HepG2 (cell line): ENCODE data around the gene TEX19. TPM values are rescaled to one million over a fixed set of nuclear protein-coding genes. Genes with fewer than 3 reads are reported as not detected.

Source experiments
- BRD4 ChIP-seq: sonication (generic); formaldehyde crosslinking; IDR thresholded peaks from 2 replicates; pipeline ENCODE4 v1.4.0; 2020; ENCODE audit warnings: missing genetic modification reagents
- CBX5 ChIP-seq: sonication (generic); formaldehyde crosslinking; IDR thresholded peaks from 2 replicates; pipeline ENCODE4 v1.4.0; 2020; ENCODE audit warnings: missing genetic modification reagents, borderline replicate concordance
- ETV6 ChIP-seq: sonication (generic); formaldehyde crosslinking; conservative IDR thresholded peaks from 2 replicates; pipeline ENCODE4 v1.4.0; 2020; ENCODE audit warnings: missing genetic modification reagents
- FIP1L1 ChIP-seq: fragments of 200-400 bp; formaldehyde crosslinking; IDR thresholded peaks from 2 replicates; pipeline ENCODE4 v1.6.1; 2018; ENCODE audit warnings: low read depth, mild to moderate bottlenecking, low read length, moderate library complexity, borderline replicate concordance; ENCODE audit not compliant: insufficient read depth
- FLYWCH1 ChIP-seq: sonication (generic); formaldehyde crosslinking; IDR thresholded peaks from 2 replicates; pipeline ENCODE4 v1.8.1; 2023; ENCODE audit warnings: mild to moderate bottlenecking, missing genetic modification reagents
- IRF2 ChIP-seq: IDR thresholded peaks from 2 replicates; pipeline ENCODE4 v1.6.1; 2018; ENCODE audit warnings: missing genetic modification reagents, missing compliant biosample characterization
- JARID2 ChIP-seq: sonication (generic); formaldehyde crosslinking; IDR thresholded peaks from 2 replicates; pipeline ENCODE4 v1.8.1; 2023; ENCODE audit warnings: missing genetic modification reagents, inconsistent platforms; ENCODE audit not compliant: insufficient replicate concordance
- NFE2L2 ChIP-seq: fragments of 150-350 bp; IDR thresholded peaks from 2 replicates; pipeline ENCODE4 v1.6.1; 2014; ENCODE audit warnings: low read length
- SOX13 ChIP-seq, 3 experiments: fragments of 450-650 bp in 1 of 3; sonication (generic) in 1 of 3; formaldehyde crosslinking in 1 of 3; IDR thresholded peaks in 2 of 3; conservative IDR thresholded peaks in 1 of 3; 2 replicates each; pipeline versions ENCODE4 v1.5.0 to v1.6.1; 2016 to 2020; ENCODE audit warnings: antibody characterized with exemption in 1 of 3, mild to moderate bottlenecking in 1 of 3, missing compliant biosample characterization in 1 of 3, missing genetic modification reagents in 1 of 3, moderate library complexity in 1 of 3
- SUZ12 ChIP-seq: fragments of 150-350 bp; IDR thresholded peaks from 2 replicates; pipeline ENCODE4 v1.6.1; 2014; ENCODE audit warnings: low read depth, low read length
- TCF12 ChIP-seq, 2 experiments: fragments of 450-650 bp in 1 of 2; sonication (generic) in 1 of 2; formaldehyde crosslinking in 1 of 2; IDR thresholded peaks; 2 replicates each; pipeline versions ENCODE4 v1.6.1 to v1.8.0; 2017 to 2022; ENCODE audit warnings: antibody characterized with exemption in 1 of 2, mild to moderate bottlenecking in 1 of 2, missing genetic modification reagents in 1 of 2, moderate library complexity in 1 of 2
- TCF7 ChIP-seq: sonication (generic); IDR thresholded peaks from 2 replicates; pipeline ENCODE4 v1.6.1; 2016; ENCODE audit warnings: antibody characterized with exemption, low read depth
- TSC22D2 ChIP-seq: sonication (generic); formaldehyde crosslinking; IDR thresholded peaks from 2 replicates; pipeline ENCODE4 v1.5.1; 2020; ENCODE audit warnings: missing genetic modification reagents, mild to moderate bottlenecking, borderline replicate concordance
- WIZ ChIP-seq: sonication (generic); formaldehyde crosslinking; IDR thresholded peaks from 2 replicates; pipeline ENCODE4 v1.5.1; 2020; ENCODE audit warnings: mild to moderate bottlenecking, missing genetic modification reagents
- ZBTB10 ChIP-seq: sonication (generic); formaldehyde crosslinking; IDR thresholded peaks from 2 replicates; pipeline ENCODE4 v1.4.0; 2020; ENCODE audit warnings: missing genetic modification reagents, borderline replicate concordance
- ZFP37 ChIP-seq: sonication (generic); formaldehyde crosslinking; IDR thresholded peaks from 2 replicates; pipeline ENCODE4 v1.4.0; 2020; ENCODE audit warnings: missing genetic modification reagents, borderline replicate concordance
- ZNF274 ChIP-seq: sonication (generic); formaldehyde crosslinking; IDR thresholded peaks from 2 replicates; pipeline ENCODE4 v1.5.1; 2020; ENCODE audit warnings: mild to moderate bottlenecking, missing genetic modification reagents
- ZNF713 ChIP-seq: sonication (generic); formaldehyde crosslinking; IDR thresholded peaks from 2 replicates; pipeline ENCODE4 v1.4.0; 2020; ENCODE audit warnings: mild to moderate bottlenecking, missing genetic modification reagents
- ZNF772 ChIP-seq: sonication (generic); formaldehyde crosslinking; IDR thresholded peaks from 2 replicates; pipeline ENCODE4 v1.5.0; 2020; ENCODE audit warnings: mild to moderate bottlenecking, missing genetic modification reagents
- ZNF775 ChIP-seq: sonication (generic); formaldehyde crosslinking; IDR thresholded peaks from 2 replicates; pipeline ENCODE4 v1.4.0; 2020; ENCODE audit warnings: missing genetic modification reagents, mild to moderate bottlenecking, moderate library complexity, borderline replicate concordance
- ZSCAN31 ChIP-seq: sonication (generic); formaldehyde crosslinking; IDR thresholded peaks from 2 replicates; pipeline ENCODE4 v1.5.0; 2020; ENCODE audit warnings: low read depth, mild to moderate bottlenecking, missing genetic modification reagents
- polyA plus RNA-seq, 8 experiments: library from polyadenylated mRNA; depleted of rRNA in 3 of 8; stranded (reverse) in 7 of 8; unstranded in 1 of 8; fragments of >200 nt; fragmentation: Illumina TruSeq in 4 of 8; extraction: Trizol in 4 of 8; gene quantifications; 2 replicates each; pipeline versions ENCODE4 v1.2.1 to v1.2.3, GENCODE V29; 2011 to 2016; ENCODE audit warnings: low read depth in 4 of 8, missing spikeins in 1 of 8, mixed read lengths in 1 of 8; ENCODE audit not compliant: insufficient read depth in 1 of 8
- total RNA-seq, 5 experiments: library from RNA; depleted of rRNA; stranded (reverse); fragments of >200 nt; fragmentation: Illumina TruSeq; extraction: Trizol; gene quantifications; 2 replicates each; pipeline ENCODE4 v1.2.3, GENCODE V29; 2016; ENCODE audit warnings: low read depth in 1 of 5
- TF ChIP-seq, protein P1 (sequence below): sonication (generic); formaldehyde crosslinking; IDR thresholded peaks from 2 replicates; pipeline ENCODE4 v1.4.0; 2020; ENCODE audit warnings: missing genetic modification reagents
- TF ChIP-seq, protein P2 (sequence below): IDR thresholded peaks from 2 replicates; pipeline ENCODE4 v1.6.1; 2012; ENCODE audit warnings: low read depth, low read length, improper control_type of control experiment

TEX19 gene
- total and polyA plus RNA-seq, 2 of the 13 experiments (the other 11 are each of a cell fraction or from before 2014, with no cell fraction given), result 1.3 to 6.0 TPM

DNA sequence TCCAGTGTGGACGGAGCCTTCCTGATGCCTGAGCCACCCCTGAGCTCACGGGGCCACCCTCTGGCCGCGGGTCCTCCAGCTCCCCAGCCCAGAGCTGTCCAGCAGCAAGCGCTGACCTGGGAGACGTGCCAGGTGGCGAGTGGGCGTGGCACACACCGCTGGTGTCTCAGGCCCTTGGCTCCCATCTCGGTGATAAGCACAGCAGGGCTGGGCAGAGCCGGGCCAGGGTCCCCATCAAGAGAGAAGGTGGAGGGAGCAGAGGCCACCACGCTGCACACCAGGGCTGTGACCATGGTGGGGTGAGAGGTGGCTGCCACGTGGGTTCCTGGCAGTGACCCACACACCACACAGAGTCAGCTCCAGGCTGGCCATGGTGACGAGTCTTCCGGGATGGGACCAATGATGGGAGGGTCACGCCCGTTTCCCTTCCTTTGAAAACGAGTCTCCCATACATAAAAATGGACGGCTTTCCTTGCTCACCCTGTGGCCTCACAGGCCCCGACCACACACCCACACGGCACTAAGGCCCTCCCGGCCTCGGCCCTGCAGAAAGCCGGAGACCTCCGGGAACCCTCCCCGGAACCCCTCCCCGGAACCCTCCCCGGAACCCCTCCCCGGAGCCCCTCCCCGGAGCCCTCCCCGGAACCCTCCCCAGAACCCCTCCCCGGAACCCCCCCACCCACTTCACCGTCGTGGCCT is 29.3 kb downstream of the TEX19 start (continued):
- no peak for TF ChIP-seq FLYWCH1 (CRISPR knock-in tag)
- no peak for TF ChIP-seq SUZ12
- TF ChIP-seq JARID2 (CRISPR knock-in tag), result no peak
- TF ChIP-seq ZNF775 (CRISPR knock-in tag), result no peak
- TF ChIP-seq NFE2L2, result no peak
- TF ChIP-seq WIZ, result peak; percentile 61
- no peak for TF ChIP-seq ZBTB10 (CRISPR knock-in tag)
- peak; percentile 85 for TF ChIP-seq CBX5 (CRISPR knock-in tag)
- TF ChIP-seq FIP1L1, result no peak
- no peak for TF ChIP-seq TSC22D2 (CRISPR knock-in tag)
- TF ChIP-seq ZNF772 (CRISPR knock-in tag), result no peak
- no peak for TF ChIP-seq SOX13 (IDR thresholded peaks at IDR 0.05)
- TF ChIP-seq SOX13 (CRISPR knock-in tag; conservative IDR thresholded peaks at IDR 0.05 in 1 of 2, IDR thresholded peaks at IDR 0.05 in 1 of 2), result peak in 1 of 2 experiments; percentile 37; a peak in 1 of 4 replicates
- TF ChIP-seq BRD4, result no peak
- TF ChIP-seq, protein P1, sequence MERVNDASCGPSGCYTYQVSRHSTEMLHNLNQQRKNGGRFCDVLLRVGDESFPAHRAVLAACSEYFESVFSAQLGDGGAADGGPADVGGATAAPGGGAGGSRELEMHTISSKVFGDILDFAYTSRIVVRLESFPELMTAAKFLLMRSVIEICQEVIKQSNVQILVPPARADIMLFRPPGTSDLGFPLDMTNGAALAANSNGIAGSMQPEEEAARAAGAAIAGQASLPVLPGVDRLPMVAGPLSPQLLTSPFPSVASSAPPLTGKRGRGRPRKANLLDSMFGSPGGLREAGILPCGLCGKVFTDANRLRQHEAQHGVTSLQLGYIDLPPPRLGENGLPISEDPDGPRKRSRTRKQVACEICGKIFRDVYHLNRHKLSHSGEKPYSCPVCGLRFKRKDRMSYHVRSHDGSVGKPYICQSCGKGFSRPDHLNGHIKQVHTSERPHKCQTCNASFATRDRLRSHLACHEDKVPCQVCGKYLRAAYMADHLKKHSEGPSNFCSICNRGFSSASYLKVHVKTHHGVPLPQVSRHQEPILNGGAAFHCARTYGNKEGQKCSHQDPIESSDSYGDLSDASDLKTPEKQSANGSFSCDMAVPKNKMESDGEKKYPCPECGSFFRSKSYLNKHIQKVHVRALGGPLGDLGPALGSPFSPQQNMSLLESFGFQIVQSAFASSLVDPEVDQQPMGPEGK, result peak; percentile 61; the same call in 1 of the 2 replicates
- TF ChIP-seq ZNF713 (CRISPR knock-in tag), result no peak
- TF ChIP-seq IRF2 (CRISPR knock-in tag), result peak; percentile 49; the same call in 1 of the 2 replicates
- TF ChIP-seq TCF12 (IDR thresholded peaks at IDR 0.05), result no peak
- no peak for TF ChIP-seq TCF12 (CRISPR knock-in tag; IDR thresholded peaks at IDR 0.05)
- TF ChIP-seq ZFP37 (CRISPR knock-in tag), result 0 out of 2 replicates have a peak, but pooled peaks have one; percentile 25
- peak; percentile 81; the same call in 1 of the 2 replicates for TF ChIP-seq ETV6 (CRISPR knock-in tag)
- no peak for TF ChIP-seq TCF7
- no peak for TF ChIP-seq ZSCAN31 (CRISPR knock-in tag)
- TF ChIP-seq, protein P2, sequence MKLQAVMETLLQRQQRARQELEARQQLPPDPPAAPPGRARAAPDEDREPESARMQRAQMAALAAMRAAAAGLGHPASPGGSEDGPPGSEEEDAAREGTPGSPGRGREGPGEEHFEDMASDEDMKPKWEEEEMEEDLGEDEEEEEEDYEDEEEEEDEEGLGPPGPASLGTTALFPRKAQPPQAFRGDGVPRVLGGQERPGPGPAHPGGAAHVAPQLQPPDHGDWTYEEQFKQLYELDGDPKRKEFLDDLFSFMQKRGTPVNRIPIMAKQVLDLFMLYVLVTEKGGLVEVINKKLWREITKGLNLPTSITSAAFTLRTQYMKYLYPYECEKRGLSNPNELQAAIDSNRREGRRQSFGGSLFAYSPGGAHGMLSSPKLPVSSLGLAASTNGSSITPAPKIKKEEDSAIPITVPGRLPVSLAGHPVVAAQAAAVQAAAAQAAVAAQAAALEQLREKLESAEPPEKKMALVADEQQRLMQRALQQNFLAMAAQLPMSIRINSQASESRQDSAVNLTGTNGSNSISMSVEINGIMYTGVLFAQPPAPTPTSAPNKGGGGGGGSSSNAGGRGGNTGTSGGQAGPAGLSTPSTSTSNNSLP, result no peak
- peak; percentile 60; the same call in 1 of the 2 replicates for TF ChIP-seq ZNF274
